HepG2 (cell line): ENCODE measurements around the gene SAMD4A. TPM values are rescaled to one million over a fixed set of nuclear protein-coding genes. Genes with fewer than 3 reads are reported as not detected.

Experiments
- ATAC-seq: fragments of 200-7000 bp; cut with Tn5 transposase; 3 replicates; pipeline ENCODE4 v1.9.1; 2020; ENCODE audit warnings: mild to moderate bottlenecking, moderate library complexity
- BruUV-seq: library from RNA; stranded (reverse); fragments of 400-500 nt; replicated peaks from 2 replicates; lab custom pipeline; 2021; lab: Mats Ljungman, UMichigan
- CTCF ChIA-PET: fragments of 300-600 bp; formaldehyde crosslinking; extraction: SDS; loops from one replicate; lab custom pipeline; 2021; ENCODE audit warnings: low total read pairs, inconsistent platforms, low intra/inter-chr PET ratio; lab: Yijun Ruan, JAX
- POLR2A ChIA-PET: fragments of 350-600 bp; sonication (Branson Sonifier 250); formaldehyde crosslinking; loops from one replicate; lab custom pipeline; 2020; ENCODE audit warnings: antibody characterized with exemption, inconsistent platforms; lab: Yijun Ruan, JAX
- DNase-seq: peaks from one replicate; pipeline ENCODE4 v3.0.0-alpha.2; 2015; ENCODE audit warnings: low spot score
- FAIRE-seq: peaks from 3 replicates; lab custom pipeline; 2011; peaks lifted over from hg19 to GRCh38; lab: Jason Lieb, UNC
- H2AFZ ChIP-seq: one replicate; pipeline ENCODE4 v1.6.1; 2011; ENCODE audit warnings: low read length, inconsistent platforms
- H3K27ac ChIP-seq: fragments of 300-600 bp; 3 replicates; pipeline ENCODE4 v1.8.0; 2011; ENCODE audit warnings: mixed run types, mild to moderate bottlenecking, mixed read lengths, low read length, inconsistent platforms; ENCODE audit not compliant: insufficient read depth; ENCODE audit errors: extremely low read length
- H3K27me3 ChIP-seq, 2 experiments: fragments of 200-600 bp in 1 of 2; 2 replicates in 1 of 2; 3 replicates in 1 of 2; pipeline versions ENCODE4 v1.6.0 to v1.8.0; 2011; ENCODE audit warnings: low read length in 2 of 2, mild to moderate bottlenecking in 2 of 2, moderate library complexity in 2 of 2, inconsistent platforms in 1 of 2; ENCODE audit not compliant: insufficient read depth in 2 of 2, control insufficient read depth in 1 of 2
- H3K36me3 ChIP-seq, 2 experiments: fragments of 200-600 bp in 1 of 2; replicated peaks in 1 of 2; 2 replicates in 1 of 2; 3 replicates in 1 of 2; pipeline versions ENCODE4 v1.5.1 to v1.8.0; 2011; ENCODE audit warnings: low read length in 2 of 2, inconsistent platforms in 1 of 2; ENCODE audit not compliant: insufficient read depth in 2 of 2, control insufficient read depth in 1 of 2
- H3K4me1 ChIP-seq: 2 replicates; pipeline ENCODE4 v1.5.1; 2012; ENCODE audit warnings: low read length, inconsistent platforms; ENCODE audit not compliant: insufficient read depth
- H3K4me2 ChIP-seq: 2 replicates; pipeline ENCODE4 v1.6.0; 2011; ENCODE audit warnings: low read depth, low read length, inconsistent platforms
- H3K4me3 ChIP-seq, 3 experiments: fragments of 200-600 bp in 1 of 3; sonication (generic), shearing (Covaris generic) in 1 of 3; replicated peaks in 1 of 3; 2 replicates each; pipeline ENCODE4 v1.5.1; 2011 to 2016; ENCODE audit warnings: low read length in 3 of 3, inconsistent platforms in 2 of 3, low read depth in 2 of 3, mild to moderate bottlenecking in 2 of 3, control low read depth in 1 of 3, mixed read lengths in 1 of 3; ENCODE audit not compliant: insufficient read depth in 1 of 3
- H3K79me2 ChIP-seq: one replicate; pipeline ENCODE4 v1.6.1; 2011; ENCODE audit warnings: low read length, inconsistent platforms; ENCODE audit not compliant: insufficient read depth
- H3K9ac ChIP-seq: 2 replicates; pipeline ENCODE4 v1.6.0; 2011; ENCODE audit warnings: mild to moderate bottlenecking, low read depth, low read length, inconsistent platforms; ENCODE audit not compliant: insufficient read depth
- H3K9me3 ChIP-seq: 2 replicates; pipeline ENCODE4 v1.5.1; 2012; ENCODE audit warnings: mild to moderate bottlenecking, low read length
- H4K20me1 ChIP-seq: 2 replicates; pipeline ENCODE4 v1.6.0; 2011; ENCODE audit warnings: inconsistent platforms, mild to moderate bottlenecking, low read length, moderate library complexity; ENCODE audit not compliant: insufficient read depth
- HCFC1 ChIP-seq: fragments of 150-350 bp; IDR thresholded peaks from 2 replicates; pipeline ENCODE4 v1.6.1; 2014; ENCODE audit warnings: low read depth, low read length
- HMGA1 ChIP-seq: sonication (generic); formaldehyde crosslinking; conservative IDR thresholded peaks from 2 replicates; pipeline ENCODE4 v1.4.0; 2020; ENCODE audit warnings: missing genetic modification reagents
- MAF1 ChIP-seq: sonication (generic); formaldehyde crosslinking; IDR thresholded peaks from 2 replicates; pipeline ENCODE4 v1.5.0; 2020; ENCODE audit warnings: missing genetic modification reagents, borderline replicate concordance
- NONO ChIP-seq, 2 experiments: fragments of 450-650 bp in 1 of 2; sonication (generic) in 1 of 2; formaldehyde crosslinking in 1 of 2; IDR thresholded peaks in 1 of 2; conservative IDR thresholded peaks in 1 of 2; 2 replicates each; pipeline versions ENCODE4 v1.6.1 to v1.8.0; 2017 to 2022; ENCODE audit warnings: mild to moderate bottlenecking in 1 of 2, missing genetic modification reagents in 1 of 2, moderate library complexity in 1 of 2
- PHF20 ChIP-seq: sonication (generic); formaldehyde crosslinking; IDR thresholded peaks from 2 replicates; pipeline ENCODE4 v1.5.0; 2020; ENCODE audit warnings: mild to moderate bottlenecking, missing genetic modification reagents
- PITX1 ChIP-seq: sonication (generic); formaldehyde crosslinking; IDR thresholded peaks from 2 replicates; pipeline ENCODE4 v1.5.1; 2020; ENCODE audit warnings: mild to moderate bottlenecking, missing genetic modification reagents
- REL ChIP-seq: sonication (generic); formaldehyde crosslinking; conservative IDR thresholded peaks from 2 replicates; pipeline ENCODE4 v1.8.0; 2022; ENCODE audit warnings: mild to moderate bottlenecking, missing genetic modification reagents, moderate library complexity
- SIX4 ChIP-seq: sonication (generic); formaldehyde crosslinking; IDR thresholded peaks from 2 replicates; pipeline ENCODE4 v1.4.0; 2020; ENCODE audit warnings: missing genetic modification reagents
- TMF1 ChIP-seq: sonication (generic); formaldehyde crosslinking; IDR thresholded peaks from 2 replicates; pipeline ENCODE4 v1.8.1; 2022; ENCODE audit warnings: low read depth, missing genetic modification reagents
- ZBTB8A ChIP-seq: sonication (generic); formaldehyde crosslinking; IDR thresholded peaks from 2 replicates; pipeline ENCODE4 v1.4.0; 2020; ENCODE audit warnings: mild to moderate bottlenecking, low read depth, missing genetic modification reagents, borderline replicate concordance
- ZNF17 ChIP-seq: sonication (generic); formaldehyde crosslinking; IDR thresholded peaks from 2 replicates; pipeline ENCODE4 v1.5.0; 2020; ENCODE audit warnings: mild to moderate bottlenecking, missing genetic modification reagents
- ZNF496 ChIP-seq: sonication (generic); formaldehyde crosslinking; IDR thresholded peaks from 2 replicates; pipeline ENCODE4 v1.8.1; 2023; ENCODE audit warnings: mild to moderate bottlenecking, moderate library complexity, missing genetic modification reagents; ENCODE audit not compliant: insufficient replicate concordance
- ZNF549 ChIP-seq: sonication (generic); formaldehyde crosslinking; IDR thresholded peaks from 2 replicates; pipeline ENCODE4 v1.5.0; 2020; ENCODE audit warnings: missing genetic modification reagents
- ZNF777 ChIP-seq: sonication (generic); formaldehyde crosslinking; IDR thresholded peaks from 2 replicates; pipeline ENCODE4 v1.4.0; 2020; ENCODE audit warnings: missing genetic modification reagents
- WGBS: methylation state at CpG from one replicate; pipeline ENCODE4 v1.1.6; 2017; ENCODE audit warnings: low lambda C conversion rate; 5-methylcytosine and 5-hydroxymethylcytosine counted together
- in situ Hi-C: cut with HindIII; loops from 2 replicates; pipeline ENCODE4 v1.10.0; 2017; ENCODE audit warnings: low pct_unique_long_range_greater_than_20kb; ENCODE audit not compliant: extremely low pct_ligation_motif_present
- intact Hi-C: fragments of 100-400 bp; cut with micrococcal nuclease; formaldehyde crosslinking; loops from one replicate; pipeline ENCODE4 v1.10.0; 2022; ENCODE audit not compliant: unreplicated experiment
- polyA plus RNA-seq, 8 experiments: library from polyadenylated mRNA; depleted of rRNA in 3 of 8; stranded (reverse) in 7 of 8; unstranded in 1 of 8; fragments of >200 nt; fragmentation: Illumina TruSeq in 4 of 8; extraction: Trizol in 4 of 8; gene quantifications; 2 replicates each; pipeline versions ENCODE4 v1.2.1 to v1.2.3, GENCODE V29; 2011 to 2016; ENCODE audit warnings: low read depth in 4 of 8, missing spikeins in 1 of 8, mixed read lengths in 1 of 8; ENCODE audit not compliant: insufficient read depth in 1 of 8
- total RNA-seq, 5 experiments: library from RNA; depleted of rRNA; stranded (reverse); fragments of >200 nt; fragmentation: Illumina TruSeq; extraction: Trizol; gene quantifications; 2 replicates each; pipeline ENCODE4 v1.2.3, GENCODE V29; 2016; ENCODE audit warnings: low read depth in 1 of 5
- TF ChIP-seq, protein P1 (sequence below): IDR thresholded peaks from 2 replicates; pipeline ENCODE4 v1.6.1; 2016; ENCODE audit warnings: mild to moderate bottlenecking
- TF ChIP-seq, protein P2 (sequence below): sonication (generic); formaldehyde crosslinking; IDR thresholded peaks from 2 replicates; pipeline ENCODE4 v1.4.0; 2020; ENCODE audit warnings: missing genetic modification reagents

The SAMD4A gene
- total and polyA plus RNA-seq, 2 of the 13 experiments (the other 11 are each of a cell fraction or from before 2014, with no cell fraction given), result 11.8 to 13.0 TPM

DNA sequence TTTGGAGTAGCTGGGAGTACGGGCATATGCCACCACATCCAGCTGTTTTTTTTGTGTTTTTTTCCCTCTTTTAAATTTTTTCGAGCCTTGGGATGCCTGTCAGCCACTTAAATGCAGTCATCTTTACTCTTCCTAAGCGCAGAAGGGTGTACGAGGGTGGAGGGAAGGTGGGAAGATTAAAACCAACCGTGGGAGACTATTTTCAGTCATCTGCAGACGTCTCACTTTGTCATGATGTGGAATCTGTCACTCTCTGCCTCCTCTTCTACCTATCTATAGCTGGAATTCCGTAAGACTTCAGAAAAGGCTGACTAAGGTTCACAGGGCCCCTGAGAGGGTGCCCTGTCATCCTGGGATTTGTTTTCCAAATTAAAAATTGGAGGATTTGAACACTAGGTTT lies 105.3 kb downstream of the SAMD4A start:
- Histone ChIP-seq H4K20me1 (peaks cover 14% of the 10 kb centered on the region), H3K36me3 (peaks cover 1 to 9% of the 10 kb centered on the region in 2 experiments; a peak in 2 of 5 replicates), H2AFZ (no peak overlapping the region), H3K79me2 (peaks cover 18% of the 10 kb centered on the region), H3K4me2 (no peak overlapping the region), H3K27ac (no peak overlapping the region), H3K27me3 (no peaks in the 10 kb centered on the region), H3K9ac (no peak overlapping the region), H3K4me1 (peaks cover 39% of the 10 kb centered on the region), H3K9me3 (no peaks in the 10 kb centered on the region), H3K4me3 (no peak overlapping the region)
- BruUV-seq, result no TSS peak
- intact Hi-C loops (no loop called here), in situ Hi-C loops (no loop called here)
- WGBS, result 90% methylated on average over 7 of the region's 7 CpGs
- DNase-seq, result no peak
- no peak for ATAC-seq
- FAIRE-seq, result no peak
- ChIA-PET CTCF (no interaction called here), POLR2A (no interaction called here)
- no peak for TF ChIP-seq ZNF549 (CRISPR knock-in tag)
- TF ChIP-seq SIX4, result no peak
- TF ChIP-seq ZNF17, result no peak

DNA sequence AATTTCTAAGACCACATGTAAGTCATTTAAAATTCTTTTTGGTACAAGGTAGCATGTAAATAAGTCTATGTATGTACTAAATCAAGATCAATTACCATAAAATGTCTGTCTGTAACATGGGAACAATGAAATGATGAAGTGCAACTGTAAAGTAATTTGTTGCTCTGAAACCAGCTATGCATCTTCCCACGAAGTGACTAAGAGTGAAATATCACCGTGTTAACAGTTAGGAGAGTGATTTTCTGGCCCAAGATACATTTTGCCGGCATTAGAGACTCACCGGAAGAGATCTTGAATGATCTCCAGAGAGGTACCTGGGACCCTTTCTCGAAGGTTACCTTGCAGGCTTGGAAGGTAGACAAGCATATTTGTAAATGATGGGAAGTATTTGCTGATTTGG lies 105.8 kb downstream of the SAMD4A start:
- in situ Hi-C loops, result no loop called here
- peaks cover 18% of the 10 kb centered on the region for H3K79me2 ChIP-seq
- ATAC-seq, result no peak

More for the DNA sequence above, 105.8 kb downstream of the SAMD4A start:
- peaks cover 35% of the 10 kb centered on the region for H3K4me1 ChIP-seq
- ChIA-PET POLR2A (no interaction called here), CTCF (no interaction called here)
- H3K27me3 ChIP-seq, result no peaks in the 10 kb centered on the region
- no peaks in the 10 kb centered on the region for H3K9me3 ChIP-seq
- DNase-seq, result no peak
- peaks cover 14% of the 10 kb centered on the region for H4K20me1 ChIP-seq
- intact Hi-C loops, result no loop called here
- H3K4me2 ChIP-seq, result no peak overlapping the region
- H3K4me3 ChIP-seq, result no peak overlapping the region
- no peak overlapping the region for H3K27ac ChIP-seq
- TF ChIP-seq HCFC1, result no peak
- no peak for TF ChIP-seq ZNF496 (CRISPR knock-in tag)
- TF ChIP-seq PHF20, result no peak
- TF ChIP-seq PITX1, result no peak
- no peak for TF ChIP-seq HMGA1
- TF ChIP-seq TMF1, result no peak
- TF ChIP-seq, protein P1, sequence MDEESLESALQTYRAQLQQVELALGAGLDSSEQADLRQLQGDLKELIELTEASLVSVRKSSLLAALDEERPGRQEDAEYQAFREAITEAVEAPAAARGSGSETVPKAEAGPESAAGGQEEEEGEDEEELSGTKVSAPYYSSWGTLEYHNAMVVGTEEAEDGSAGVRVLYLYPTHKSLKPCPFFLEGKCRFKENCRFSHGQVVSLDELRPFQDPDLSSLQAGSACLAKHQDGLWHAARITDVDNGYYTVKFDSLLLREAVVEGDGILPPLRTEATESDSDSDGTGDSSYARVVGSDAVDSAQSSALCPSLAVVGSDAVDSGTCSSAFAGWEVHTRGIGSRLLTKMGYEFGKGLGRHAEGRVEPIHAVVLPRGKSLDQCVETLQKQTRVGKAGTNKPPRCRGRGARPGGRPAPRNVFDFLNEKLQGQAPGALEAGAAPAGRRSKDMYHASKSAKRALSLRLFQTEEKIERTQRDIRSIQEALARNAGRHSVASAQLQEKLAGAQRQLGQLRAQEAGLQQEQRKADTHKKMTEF (CRISPR knock-in tag), result no peak
- TF ChIP-seq NONO (IDR thresholded peaks at IDR 0.05), result no peak
- TF ChIP-seq NONO (CRISPR knock-in tag; conservative IDR thresholded peaks at IDR 0.05), result no peak
- no peak for TF ChIP-seq ZBTB8A
- TF ChIP-seq MAF1 (CRISPR knock-in tag), result no peak
- TF ChIP-seq ZNF777 (CRISPR knock-in tag), result no peak
- no peak for TF ChIP-seq REL
- TF ChIP-seq, protein P2, sequence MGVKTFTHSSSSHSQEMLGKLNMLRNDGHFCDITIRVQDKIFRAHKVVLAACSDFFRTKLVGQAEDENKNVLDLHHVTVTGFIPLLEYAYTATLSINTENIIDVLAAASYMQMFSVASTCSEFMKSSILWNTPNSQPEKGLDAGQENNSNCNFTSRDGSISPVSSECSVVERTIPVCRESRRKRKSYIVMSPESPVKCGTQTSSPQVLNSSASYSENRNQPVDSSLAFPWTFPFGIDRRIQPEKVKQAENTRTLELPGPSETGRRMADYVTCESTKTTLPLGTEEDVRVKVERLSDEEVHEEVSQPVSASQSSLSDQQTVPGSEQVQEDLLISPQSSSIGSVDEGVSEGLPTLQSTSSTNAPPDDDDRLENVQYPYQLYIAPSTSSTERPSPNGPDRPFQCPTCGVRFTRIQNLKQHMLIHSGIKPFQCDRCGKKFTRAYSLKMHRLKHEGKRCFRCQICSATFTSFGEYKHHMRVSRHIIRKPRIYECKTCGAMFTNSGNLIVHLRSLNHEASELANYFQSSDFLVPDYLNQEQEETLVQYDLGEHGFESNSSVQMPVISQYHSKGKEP (CRISPR knock-in tag), result no peak
- FAIRE-seq, result no peak
- WGBS, result 76% methylated on average over 5 of the region's 5 CpGs
- peaks cover 1 to 6% of the 10 kb centered on the region in 2 experiments; a peak in 2 of 5 replicates for H3K36me3 ChIP-seq
- no TSS peak for BruUV-seq
- H3K9ac ChIP-seq, result no peak overlapping the region
- no peak overlapping the region for H2AFZ ChIP-seq
